ENCODE results near the gene TMEM131.

DNA sequence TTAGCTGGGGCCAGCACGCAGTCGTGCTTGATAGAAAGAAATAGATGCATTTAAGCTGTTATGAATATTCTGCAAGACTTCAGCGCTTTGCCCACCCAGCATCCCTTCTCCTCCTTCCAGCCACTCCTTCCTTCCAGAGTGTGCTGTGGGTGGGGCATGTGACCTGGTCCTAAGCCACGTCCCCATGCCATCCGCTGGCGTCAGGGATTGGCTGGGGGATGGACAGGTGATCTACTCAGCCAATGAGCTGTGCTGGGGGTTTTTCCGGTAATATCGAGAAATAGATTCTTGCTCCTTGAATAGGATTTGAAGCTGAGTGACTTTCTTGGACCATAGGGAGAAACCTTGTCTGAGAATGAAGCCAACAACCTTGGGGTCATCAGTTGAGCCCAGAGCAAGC, 287.1 kb downstream of the TMEM131 start:
- no peak for TF ChIP-seq POLR2AphosphoS5 (IDR thresholded peaks at IDR 0.05; ENCODE audit: insufficient read depth in 1 of 2, low read depth in 1 of 2)
- TF ChIP-seq, protein P1, sequence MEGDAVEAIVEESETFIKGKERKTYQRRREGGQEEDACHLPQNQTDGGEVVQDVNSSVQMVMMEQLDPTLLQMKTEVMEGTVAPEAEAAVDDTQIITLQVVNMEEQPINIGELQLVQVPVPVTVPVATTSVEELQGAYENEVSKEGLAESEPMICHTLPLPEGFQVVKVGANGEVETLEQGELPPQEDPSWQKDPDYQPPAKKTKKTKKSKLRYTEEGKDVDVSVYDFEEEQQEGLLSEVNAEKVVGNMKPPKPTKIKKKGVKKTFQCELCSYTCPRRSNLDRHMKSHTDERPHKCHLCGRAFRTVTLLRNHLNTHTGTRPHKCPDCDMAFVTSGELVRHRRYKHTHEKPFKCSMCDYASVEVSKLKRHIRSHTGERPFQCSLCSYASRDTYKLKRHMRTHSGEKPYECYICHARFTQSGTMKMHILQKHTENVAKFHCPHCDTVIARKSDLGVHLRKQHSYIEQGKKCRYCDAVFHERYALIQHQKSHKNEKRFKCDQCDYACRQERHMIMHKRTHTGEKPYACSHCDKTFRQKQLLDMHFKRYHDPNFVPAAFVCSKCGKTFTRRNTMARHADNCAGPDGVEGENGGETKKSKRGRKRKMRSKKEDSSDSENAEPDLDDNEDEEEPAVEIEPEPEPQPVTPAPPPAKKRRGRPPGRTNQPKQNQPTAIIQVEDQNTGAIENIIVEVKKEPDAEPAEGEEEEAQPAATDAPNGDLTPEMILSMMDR (IDR thresholded peaks at IDR 0.05): no peak
- TF ChIP-seq POLR2A (IDR thresholded peaks at IDR 0.05): no peak

Measured in vagina (tissue), 2 donors.